Gastroesophageal sphincter (tissue), 3 donors: ENCODE measurements around the gene EIF5A.

Experiments
- CTCF ChIP-seq, 4 experiments: fragments of 200-600 bp in 2 of 4; fragments of 450-650 bp in 2 of 4; sonication (generic) in 1 of 4; IDR thresholded peaks; one replicate each; pipeline ENCODE4 v1.5.1; 2017 to 2019; ENCODE audit warnings: antibody characterized with exemption in 4 of 4, mild to moderate bottlenecking in 2 of 4, moderate library complexity in 2 of 4
- POLR2A ChIP-seq, 2 donors: fragments of 450-650 bp; IDR thresholded peaks; one replicate each; pipeline ENCODE4 v1.6.1; 2017; ENCODE audit warnings: antibody characterized with exemption in 2 of 2, mild to moderate bottlenecking in 2 of 2, moderate library complexity in 1 of 2

- TF ChIP-seq CTCF (IDR thresholded peaks at IDR 0.05) (no peak), POLR2A (IDR thresholded peaks at IDR 0.05) (no peak)
These were observed 23.2 kb downstream of the EIF5A start for GRCh38 chr17:7330638-7331015.
